Endothelial cell of umbilical vein (primary cell): ENCODE results near the gene VDR. TPM values are rescaled to one million over a fixed set of nuclear protein-coding genes. Genes with fewer than 3 reads are reported as not detected.

Source experiments
- BruUV-seq: library from RNA; stranded (reverse); fragments of 400-500 nt; replicated peaks from 2 replicates; lab custom pipeline; 2021; lab: Mats Ljungman, UMichigan
- CTCF ChIA-PET: fragments of 300-600, 350-600 bp; sonication (Branson Sonifier 250); formaldehyde crosslinking; loops from one replicate; lab custom pipeline; 2021; ENCODE audit warnings: antibody characterized with exemption, inconsistent platforms; lab: Charles Lee
- POLR2A ChIA-PET: fragments of 300-600, 350-600 bp; sonication (Branson Sonifier 250); formaldehyde crosslinking; loops from one replicate; lab custom pipeline; 2021; ENCODE audit warnings: antibody characterized with exemption, inconsistent platforms; lab: Charles Lee
- DNase-seq: peaks from one replicate; pipeline ENCODE4 v3.0.0-alpha.2; 2011; ENCODE audit warnings: low read depth, low spot score
- FAIRE-seq: peaks from 2 replicates; lab custom pipeline; 2011; peaks lifted over from hg19 to GRCh38; lab: Jason Lieb, UNC
- H2AFZ ChIP-seq: 2 replicates; pipeline ENCODE4 v1.6.0; 2012; ENCODE audit warnings: low read depth, low read length, control low read depth, inconsistent platforms
- H3K27ac ChIP-seq: 2 replicates; pipeline ENCODE4 v1.5.1; 2011; ENCODE audit warnings: low read depth, mild to moderate bottlenecking, control low read depth, low read length, moderate library complexity; ENCODE audit not compliant: insufficient read depth
- H3K27me3 ChIP-seq, 2 experiments: 2 replicates each; pipeline versions ENCODE4 v1.6.0 to v1.6.1; 2011; ENCODE audit warnings: low read length in 2 of 2, mixed read lengths in 1 of 2; ENCODE audit not compliant: control insufficient read depth in 2 of 2, insufficient read depth in 2 of 2
- H3K36me3 ChIP-seq, 2 experiments: 2 replicates in 1 of 2; 3 replicates in 1 of 2; pipeline ENCODE4 v1.5.1; 2011; ENCODE audit warnings: low read length in 2 of 2, mild to moderate bottlenecking in 1 of 2, moderate library complexity in 1 of 2; ENCODE audit not compliant: control insufficient read depth in 2 of 2, insufficient read depth in 2 of 2; ENCODE audit errors: extremely low read depth in 1 of 2
- H3K4me1 ChIP-seq: 3 replicates; pipeline ENCODE4 v1.5.1; 2011; ENCODE audit warnings: mild to moderate bottlenecking, low read length; ENCODE audit not compliant: control insufficient read depth, insufficient read depth; ENCODE audit errors: extremely low read depth
- H3K4me2 ChIP-seq: 2 replicates; pipeline ENCODE4 v1.6.1; 2011; ENCODE audit warnings: low read length, control low read depth, mixed read lengths; ENCODE audit not compliant: insufficient read depth
- H3K4me3 ChIP-seq, 3 experiments: fragments of 200-600 bp in 1 of 3; sonication (generic), shearing (Covaris generic) in 1 of 3; replicated peaks in 1 of 3; 2 replicates each; pipeline ENCODE4 v1.5.1; 2011 to 2016; ENCODE audit warnings: control low read depth in 3 of 3, low read length in 3 of 3, mild to moderate bottlenecking in 2 of 3, inconsistent platforms in 1 of 3, low read depth in 1 of 3, moderate library complexity in 1 of 3; ENCODE audit not compliant: insufficient read depth in 1 of 3
- H3K79me2 ChIP-seq: 2 replicates; pipeline ENCODE4 v1.6.0; 2012; ENCODE audit warnings: low read length, inconsistent platforms; ENCODE audit not compliant: control insufficient read depth, insufficient read depth
- H3K9ac ChIP-seq: replicated peaks from 2 replicates; pipeline ENCODE3; 2011; ENCODE audit warnings: low read length, control low read depth; ENCODE audit not compliant: insufficient read depth; ENCODE audit errors: extremely low read depth
- H3K9me1 ChIP-seq: replicated peaks from 3 replicates; pipeline ENCODE4 v1.6.0; 2011; ENCODE audit warnings: mild to moderate bottlenecking, low read length; ENCODE audit not compliant: control insufficient read depth, insufficient read depth; ENCODE audit errors: extremely low read depth
- H3K9me3 ChIP-seq: replicated peaks from 2 replicates; pipeline ENCODE4 v1.5.1; 2012; ENCODE audit warnings: low read length, inconsistent platforms; ENCODE audit not compliant: control insufficient read depth, insufficient read depth
- H4K20me1 ChIP-seq: replicated peaks from 2 replicates; pipeline ENCODE3; 2011; ENCODE audit warnings: mild to moderate bottlenecking, low read length; ENCODE audit not compliant: control insufficient read depth, insufficient read depth; ENCODE audit errors: extremely low read depth
- CTCF ChIP-seq, 2 donors: IDR thresholded peaks; 1 replicate in 1 of 2; 2 replicates in 1 of 2; pipeline ENCODE4 v1.5.1; 2011; ENCODE audit warnings: low read length in 2 of 2, mild to moderate bottlenecking in 2 of 2, moderate library complexity in 2 of 2, control low read depth in 1 of 2, inconsistent platforms in 1 of 2, low read depth in 1 of 2; ENCODE audit not compliant: insufficient read depth in 1 of 2; ENCODE audit errors: extremely low read depth in 1 of 2
- EZH2 ChIP-seq: IDR thresholded peaks from 2 replicates; pipeline ENCODE4 v1.6.1; 2012; ENCODE audit warnings: borderline replicate concordance, low read depth, mild to moderate bottlenecking, moderate library complexity, low read length, inconsistent platforms; ENCODE audit not compliant: severe bottlenecking
- FOS ChIP-seq: IDR thresholded peaks from 2 replicates; pipeline ENCODE4 v1.6.1; 2011; ENCODE audit warnings: mild to moderate bottlenecking, low read length, moderate library complexity, borderline replicate concordance; ENCODE audit not compliant: insufficient read depth
- GATA2 ChIP-seq: IDR thresholded peaks from 2 replicates; pipeline ENCODE4 v1.7.0; 2011; ENCODE audit warnings: low read depth, mild to moderate bottlenecking, moderate library complexity, mixed read lengths, low read length; ENCODE audit not compliant: insufficient read length, insufficient read depth
- JUN ChIP-seq: IDR thresholded peaks from 2 replicates; pipeline ENCODE4 v1.6.1; 2011; ENCODE audit warnings: borderline replicate concordance, low read depth; ENCODE audit not compliant: insufficient read length, insufficient read depth
- MYC ChIP-seq: IDR thresholded peaks from one replicate; pipeline ENCODE4 v1.6.1; 2011; ENCODE audit warnings: mild to moderate bottlenecking, low read depth, low read length
- POLR2A ChIP-seq: IDR thresholded peaks from 2 replicates; pipeline ENCODE4 v1.6.1; 2012; ENCODE audit warnings: low read depth, mild to moderate bottlenecking, control low read depth, low read length
- POLR2AphosphoS5 ChIP-seq: IDR thresholded peaks from 2 replicates; pipeline ENCODE4 v1.6.1; 2012; ENCODE audit warnings: low read depth, mild to moderate bottlenecking, control low read depth, low read length, moderate library complexity; ENCODE audit not compliant: insufficient read depth
- dilution Hi-C: fragments of 300-500 bp; cut with MboI; formaldehyde crosslinking; loops from one replicate; pipeline ENCODE4 v1.15.0; 2019; ENCODE audit warnings: low sequenced_read_pairs; ENCODE audit not compliant: extremely low pct_ligation_motif_present
- intact Hi-C: fragments of 100-400 bp; cut with micrococcal nuclease; formaldehyde crosslinking; loops from one replicate; pipeline ENCODE4 v1.10.0; 2022
- polyA plus RNA-seq, 4 experiments: library from polyadenylated mRNA; depleted of rRNA in 3 of 4; stranded (reverse) in 3 of 4; unstranded in 1 of 4; fragments of >200 nt; gene quantifications; 2 replicates each; pipeline versions ENCODE4 v1.2.1 to v1.2.3, GENCODE V29; 2011 to 2012; ENCODE audit warnings: missing spikeins in 1 of 4
- total RNA-seq: library from RNA; stranded (reverse); gene quantifications from 2 replicates; pipeline ENCODE4 v1.2.3, GENCODE V29; 2021
- TF ChIP-seq, protein P1 (sequence below): IDR thresholded peaks from 2 replicates; pipeline ENCODE4 v1.6.1; 2011; ENCODE audit not compliant: insufficient read depth, insufficient read length

Gene VDR
- total and polyA plus RNA-seq, 2 donors (not counting 3 experiments of a cell fraction or from before 2014, with no cell fraction given): 0.73 to 0.91 TPM

- H3K9me1 ChIP-seq: no peaks in the 10 kb centered on the region
- no peak for TF ChIP-seq MYC
- no peak for TF ChIP-seq EZH2
- TF ChIP-seq CTCF (IDR thresholded peaks at IDR 0.05; ENCODE audit: extremely low read depth in 1 of 2, insufficient read depth in 1 of 2, low read depth in 1 of 2, low read length in 2 of 2): no peak
- no peak for TF ChIP-seq GATA2
- TF ChIP-seq, protein P1, sequence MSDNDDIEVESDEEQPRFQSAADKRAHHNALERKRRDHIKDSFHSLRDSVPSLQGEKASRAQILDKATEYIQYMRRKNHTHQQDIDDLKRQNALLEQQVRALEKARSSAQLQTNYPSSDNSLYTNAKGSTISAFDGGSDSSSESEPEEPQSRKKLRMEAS: no peak
- TF ChIP-seq JUN: no peak
- TF ChIP-seq POLR2A: no peak
- no peak for TF ChIP-seq POLR2AphosphoS5
- no peak for TF ChIP-seq FOS
- peaks cover 2 to 13% of the 10 kb centered on the region in 2 experiments for H3K27me3 ChIP-seq
- peak; percentile 38 for FAIRE-seq
- H3K4me2 ChIP-seq: no peak overlapping the region
- no peaks in the 10 kb centered on the region for H3K79me2 ChIP-seq
- no peaks in the 10 kb centered on the region for H3K4me1 ChIP-seq
- CTCF ChIA-PET: interaction anchor here (0.8 to 5.3 kb wide), 6 partner anchors 9 to 667 kb away, joined by 3 to 35 read pairs (median 4); partner anchors contain the start of gene TMEM106C
- no peak overlapping the region for H3K4me3 ChIP-seq
- dilution Hi-C loops (no loop called here), intact Hi-C loops (no loop called here)
- H2AFZ ChIP-seq: no peak overlapping the region
- H4K20me1 ChIP-seq: no peaks in the 10 kb centered on the region
- no peaks in the 10 kb centered on the region for H3K36me3 ChIP-seq
- POLR2A ChIA-PET: no interaction called here
- no TSS peak for BruUV-seq
- H3K9me3 ChIP-seq: no peaks in the 10 kb centered on the region
- no peak overlapping the region for H3K27ac ChIP-seq
- H3K9ac ChIP-seq: no peak overlapping the region
- no peak for DNase-seq
Measured at GRCh38 chr12:47950856-47951468, 46.2 kb upstream of the VDR start.
